ENCODE data around the gene LUC7L3.

Gene LUC7L3

DNA sequence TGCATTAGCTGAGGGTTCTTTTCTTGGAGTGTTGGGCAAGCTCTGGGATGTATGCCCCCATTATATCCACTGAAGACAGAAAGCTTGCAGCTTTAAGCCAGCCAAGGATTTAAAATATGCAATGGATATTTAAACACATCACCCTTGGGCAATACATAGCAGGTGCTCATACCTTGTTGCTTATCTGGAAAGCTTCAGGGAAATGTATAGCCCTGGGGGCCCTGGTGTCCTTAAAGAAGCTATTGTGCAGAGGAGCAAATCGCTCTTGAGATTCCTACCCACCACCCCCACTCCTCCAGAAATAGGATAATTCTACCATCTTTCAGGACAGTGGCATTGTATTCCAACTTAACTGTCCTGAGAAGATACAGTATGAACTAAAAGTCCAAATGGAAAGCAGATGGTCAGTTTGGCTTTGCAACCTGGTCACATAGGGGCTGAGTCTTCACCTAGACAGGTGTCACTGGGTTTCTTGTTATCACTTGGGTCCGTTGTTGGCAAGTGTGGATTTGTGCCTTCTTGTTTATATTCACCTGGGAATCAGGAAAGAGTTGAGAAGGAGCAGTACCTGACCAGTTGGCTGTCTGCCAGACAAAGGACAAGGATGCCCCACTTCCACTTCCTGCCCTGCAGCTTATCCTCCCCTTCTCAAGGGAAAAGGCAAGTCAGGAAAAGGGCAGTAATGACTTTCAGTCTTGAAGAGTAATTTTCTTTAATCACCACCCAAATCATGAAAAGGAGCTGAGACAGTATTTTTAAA is 44.5 kb downstream of the LUC7L3 start:
- DNase-seq = no peak

DNA sequence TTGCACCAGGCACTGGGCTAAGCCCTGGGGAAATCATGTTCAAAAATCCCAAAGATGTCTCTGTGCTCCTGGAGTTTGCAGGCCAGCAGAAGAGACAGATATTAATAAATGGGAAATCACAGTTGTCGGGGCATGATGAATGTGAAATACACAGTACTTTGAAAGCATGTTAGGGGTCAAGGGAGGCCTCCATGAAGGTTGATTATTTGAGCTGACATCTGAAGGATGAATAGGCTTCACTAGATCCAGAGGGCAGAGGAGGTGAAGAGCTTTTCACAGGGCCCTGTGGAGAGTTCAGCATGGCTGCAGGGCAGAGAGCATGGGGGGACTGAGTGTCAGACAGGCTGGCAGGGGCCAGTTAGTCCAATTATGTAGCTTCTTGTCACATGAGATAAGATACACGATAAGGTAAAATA is 45.3 kb downstream of the LUC7L3 start:
- DNase-seq = no peak

DNA sequence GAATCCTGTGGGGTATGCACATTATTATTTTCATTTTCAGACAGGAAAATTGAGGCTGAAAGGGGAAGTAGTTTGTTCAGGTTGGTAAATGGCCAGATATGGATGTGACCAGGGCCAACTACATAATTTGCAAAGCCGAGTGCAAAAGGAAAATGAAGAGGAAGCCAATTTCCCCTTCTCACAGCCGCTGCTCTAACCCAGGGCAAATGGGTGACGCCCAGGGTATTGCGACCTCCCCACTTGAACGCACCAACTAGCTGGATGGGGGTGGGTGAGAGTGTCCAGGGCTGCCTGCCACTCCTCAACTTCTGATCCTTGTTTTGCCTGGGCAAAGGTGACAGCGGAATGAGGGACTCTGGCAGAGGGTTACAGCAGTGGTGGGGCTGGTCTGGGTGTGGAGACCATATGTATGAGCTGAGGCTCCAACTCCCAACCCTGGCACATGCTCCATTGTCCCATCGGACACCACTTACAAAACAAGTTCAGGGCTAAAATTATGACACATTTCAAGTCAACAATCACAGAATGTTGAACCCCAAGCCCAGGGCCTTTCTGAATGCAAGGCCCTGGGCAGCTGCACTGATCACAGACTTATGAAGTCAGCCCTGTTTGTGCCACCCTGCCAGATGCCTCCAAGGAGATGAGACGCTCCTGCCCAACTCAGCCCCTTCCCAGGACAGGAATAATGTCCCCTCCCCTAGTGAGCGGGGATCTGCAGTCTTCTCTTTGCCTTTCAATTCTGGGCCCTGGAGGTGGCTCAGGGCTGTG is 46.2 kb downstream of the LUC7L3 start:
- no peak for DNase-seq

DNA sequence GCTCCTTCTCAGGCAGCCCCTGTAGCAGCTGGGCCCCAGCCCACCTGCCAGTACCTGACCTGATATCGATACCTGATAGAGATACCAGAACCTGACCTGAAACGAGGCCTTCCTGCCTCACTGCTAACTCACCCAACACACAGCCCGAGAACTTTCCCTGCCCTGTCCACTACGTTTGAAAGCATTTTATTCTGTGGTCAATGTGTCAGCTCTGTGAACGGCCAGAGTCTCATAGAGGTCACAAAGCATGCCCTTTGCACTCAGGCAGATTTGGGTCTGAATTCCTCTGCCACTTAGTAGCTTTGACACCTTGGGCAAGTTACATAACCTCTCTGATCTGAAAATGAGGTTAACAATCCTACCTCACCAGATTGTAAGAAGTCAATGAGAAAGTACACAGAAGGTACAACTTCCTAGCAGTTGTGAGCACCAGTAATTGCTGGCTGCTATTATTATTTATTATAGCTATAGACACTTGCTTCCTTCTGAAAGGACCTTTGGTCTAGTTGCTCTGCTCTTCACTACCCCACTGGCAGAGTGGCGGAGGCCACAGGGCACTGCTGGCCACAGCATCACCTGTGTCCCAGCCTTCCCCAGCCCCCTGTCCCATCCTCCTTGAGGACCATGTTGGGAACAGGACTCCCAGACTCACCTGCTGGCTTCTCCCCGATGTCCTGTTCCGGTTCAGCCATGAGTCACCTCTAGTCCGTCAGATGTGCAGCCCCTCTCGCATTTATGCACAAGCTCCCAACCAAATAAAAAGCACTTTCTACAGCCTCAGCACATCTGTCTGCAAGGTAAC is 47.0 kb downstream of the LUC7L3 start:
- no peak for DNase-seq

DNA sequence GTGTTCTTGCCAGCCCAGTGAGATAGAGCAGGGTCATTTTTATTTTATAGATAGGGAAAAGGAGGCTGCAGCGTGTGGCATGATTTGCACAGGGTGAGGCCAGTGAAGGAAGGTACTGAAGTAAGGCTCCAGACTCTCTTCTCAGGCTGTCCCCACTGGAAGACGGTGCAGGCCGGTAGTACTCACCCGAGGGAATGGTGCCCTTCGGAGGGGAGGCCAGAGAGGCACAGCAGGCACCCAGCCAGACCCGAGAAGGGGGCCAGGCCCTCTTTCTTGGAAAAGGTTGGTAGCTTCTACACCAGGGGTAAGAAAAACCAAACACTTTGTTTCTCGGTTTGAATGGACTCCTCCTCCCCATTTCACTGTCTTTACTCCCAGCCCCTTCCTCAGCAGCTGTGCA is 47.6 kb downstream of the LUC7L3 start:
- no peak for DNase-seq

DNA sequence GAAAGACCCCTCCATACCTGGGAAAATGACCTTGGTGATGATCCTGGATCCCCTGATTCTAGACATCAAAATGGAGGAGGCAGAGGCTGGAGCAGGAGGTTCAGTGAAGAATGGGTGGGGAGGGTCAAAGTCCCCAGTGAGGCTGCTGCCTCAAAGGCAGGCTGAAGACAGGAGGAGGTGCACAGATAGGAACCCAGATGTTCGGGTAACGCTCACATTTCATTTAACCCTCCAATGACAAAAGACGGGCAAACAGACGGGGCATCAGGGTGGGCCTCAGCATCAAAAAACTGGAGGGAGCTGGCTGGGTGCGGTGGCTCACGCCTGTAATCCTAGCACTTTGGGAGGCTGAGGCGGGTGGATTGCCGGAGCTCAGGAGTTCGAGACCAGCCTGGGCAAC is 48.0 kb downstream of the LUC7L3 start, which contains the start of gene ANKRD40CL:
ANKRD40CL (minus strand) TSS at position 73 of the 400 bp plus-strand sequence. CDS start 605 bp downstream, outside the sequence.
- no peak for DNase-seq

DNA sequence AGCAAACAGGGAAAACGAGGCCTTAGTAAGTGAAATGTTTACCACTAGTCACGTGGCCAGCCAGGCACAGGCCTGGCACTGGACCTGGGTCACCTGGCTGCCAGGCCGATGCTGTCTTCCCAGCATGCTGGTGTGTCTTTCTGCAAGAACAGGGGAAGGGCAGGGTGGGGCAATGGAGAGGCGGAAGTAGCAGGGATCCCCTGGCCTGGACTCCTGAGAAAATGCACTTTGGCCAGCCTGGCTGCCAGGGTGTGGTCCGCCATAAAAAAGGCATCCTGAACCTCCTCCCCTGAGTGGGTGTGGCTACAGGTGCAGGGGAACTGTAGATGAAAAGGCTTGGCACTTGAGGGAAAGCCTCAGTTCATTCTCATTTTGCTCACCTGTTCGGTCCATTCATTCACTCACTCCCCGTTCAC is 49.0 kb downstream of the LUC7L3 start:
- no peak for DNase-seq

DNA sequence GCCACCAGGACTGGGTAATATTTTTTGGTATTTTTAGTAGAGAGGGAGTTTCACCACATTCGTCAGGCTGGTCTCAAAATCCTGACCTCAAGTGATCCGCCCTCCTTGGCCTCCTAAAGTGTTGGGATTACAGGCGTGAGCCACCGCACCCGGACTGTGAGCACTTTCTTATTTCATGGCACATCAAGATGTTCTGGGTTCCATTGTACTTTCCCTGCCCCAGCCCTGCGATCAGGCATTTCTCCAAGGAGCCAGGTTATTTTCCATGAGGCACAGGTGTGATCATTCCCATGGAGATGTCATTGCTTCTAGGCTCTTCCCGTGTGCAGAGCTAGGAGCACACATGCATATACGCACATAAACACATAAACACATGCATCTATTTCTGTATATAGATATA is 50.5 kb downstream of the LUC7L3 start:
- no peak for DNase-seq

DNA sequence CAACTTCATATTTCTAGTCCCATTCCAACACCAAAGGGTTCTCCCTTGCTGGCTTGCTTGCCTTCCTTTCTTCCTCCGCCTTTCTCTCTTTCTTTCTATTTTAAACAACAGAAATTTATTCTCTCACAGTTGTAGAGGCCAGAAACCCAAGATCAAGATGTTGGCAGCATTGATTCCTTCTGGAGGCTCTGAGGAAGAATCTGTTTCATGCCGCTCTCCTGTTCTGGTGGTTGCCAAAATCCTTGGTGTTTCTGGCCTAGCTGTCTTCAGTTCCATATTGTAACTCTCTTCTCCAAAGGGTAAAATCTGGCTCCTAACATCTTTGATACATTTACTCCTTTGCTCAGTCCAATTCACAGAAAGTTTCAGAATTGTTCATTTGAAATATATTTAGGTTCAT is 50.9 kb downstream of the LUC7L3 start:
- no peak for DNase-seq

DNA sequence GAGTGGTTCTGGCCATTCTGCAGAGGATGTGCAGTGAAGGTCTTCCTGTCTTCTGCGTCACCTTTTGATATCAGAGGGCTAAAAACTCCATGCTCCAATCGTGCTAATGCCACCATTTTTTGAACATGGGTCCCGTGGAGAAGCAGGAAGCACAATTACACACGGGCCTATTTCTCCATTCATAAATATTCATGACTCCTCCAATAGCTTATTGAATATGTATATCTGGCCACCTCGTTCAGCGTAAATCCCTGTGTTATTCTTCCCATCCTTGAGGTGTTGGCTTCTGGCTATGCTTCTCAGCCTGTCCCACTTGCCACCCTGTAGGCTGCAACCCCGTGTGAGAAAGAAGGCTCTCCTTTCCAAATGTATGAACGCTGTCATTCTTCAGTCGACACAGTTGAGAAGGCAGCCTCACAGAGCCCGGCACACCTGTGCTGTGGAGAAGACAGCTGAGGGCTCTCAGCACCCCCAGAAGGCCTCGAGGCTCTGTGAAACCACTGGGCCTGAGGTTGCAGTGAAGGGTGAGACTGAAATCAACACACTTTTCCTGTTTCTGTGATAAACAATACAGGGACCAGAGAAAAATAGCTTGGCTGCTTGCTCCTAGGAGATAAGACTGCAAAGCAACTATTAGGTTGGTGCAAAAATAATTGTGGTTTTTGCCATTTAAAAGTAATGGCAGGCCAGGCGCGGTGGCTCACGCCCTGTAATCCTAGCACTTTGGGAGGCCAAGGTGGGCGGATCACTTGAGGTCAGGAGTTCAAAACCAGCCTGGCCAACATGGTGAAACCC is 52.8 kb downstream of the LUC7L3 start:
- DNase-seq = no peak

DNA sequence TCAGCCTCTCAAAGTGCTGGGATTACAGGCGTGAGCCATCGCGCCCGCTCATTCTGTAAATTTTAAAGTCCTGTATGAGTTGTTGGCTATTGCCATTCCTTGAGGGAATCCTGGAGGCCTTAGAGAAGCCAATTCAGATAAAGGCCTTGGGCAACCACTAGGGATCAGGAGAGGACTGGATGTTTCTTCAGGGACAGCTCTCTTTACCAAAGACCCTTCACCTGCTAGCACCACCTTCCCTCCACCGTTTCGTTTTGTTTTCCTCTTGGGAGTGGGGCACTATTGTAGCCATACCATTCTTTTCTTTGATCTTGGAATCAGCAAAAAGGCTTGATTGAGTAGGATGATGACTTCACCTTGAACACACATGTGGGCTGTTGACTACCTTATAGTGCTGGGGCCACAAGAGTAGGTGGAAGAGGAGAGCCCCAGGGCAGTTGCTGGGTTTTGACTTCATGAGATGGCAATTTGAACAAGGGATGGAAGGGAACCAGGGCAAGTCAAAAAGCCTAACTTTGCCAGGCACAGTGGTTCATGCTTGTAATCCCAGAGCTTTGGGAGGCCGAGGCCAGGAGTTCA is 54.9 kb downstream of the LUC7L3 start:
- DNase-seq = no peak

DNA sequence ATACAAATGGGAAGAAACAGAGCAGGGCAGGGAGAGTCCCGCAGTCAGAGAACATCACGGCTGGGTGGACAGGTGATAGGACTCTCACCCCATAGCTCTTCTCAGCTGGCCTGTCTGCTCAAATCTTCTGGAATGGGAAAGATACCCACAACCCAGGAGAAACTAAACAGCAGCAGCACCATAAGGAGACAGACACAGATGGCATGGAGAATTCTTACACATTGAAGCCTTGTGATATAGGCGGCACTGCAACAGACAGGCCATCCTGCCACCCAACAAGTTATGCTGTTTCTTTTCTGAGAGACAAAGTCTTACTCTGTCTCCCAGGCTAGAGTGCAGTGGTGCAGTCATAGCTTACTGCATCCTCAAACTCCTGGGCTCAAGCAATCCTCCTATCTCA is 56.5 kb downstream of the LUC7L3 start:
- DNase-seq = no peak

DNA sequence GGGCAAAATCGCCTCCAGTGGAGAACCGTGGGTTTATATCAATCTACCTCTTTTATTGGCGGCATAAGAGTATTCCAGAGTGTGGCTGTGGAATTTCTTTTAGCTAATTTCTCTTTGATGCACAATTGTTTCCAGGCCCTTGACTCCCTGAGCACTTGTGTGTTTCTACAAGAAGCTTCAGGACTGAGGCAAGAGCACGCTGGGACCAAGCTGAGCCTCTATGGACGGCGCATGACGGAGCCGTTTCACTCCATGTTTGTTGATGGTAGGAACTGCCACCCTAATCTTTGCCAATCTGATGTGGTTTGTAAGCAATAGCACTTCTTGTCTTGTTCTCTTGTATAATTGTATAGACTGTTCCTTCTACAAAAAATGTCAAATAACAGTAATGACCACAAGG is 59.1 kb downstream of the LUC7L3 start:
- DNase-seq = no peak

DNA sequence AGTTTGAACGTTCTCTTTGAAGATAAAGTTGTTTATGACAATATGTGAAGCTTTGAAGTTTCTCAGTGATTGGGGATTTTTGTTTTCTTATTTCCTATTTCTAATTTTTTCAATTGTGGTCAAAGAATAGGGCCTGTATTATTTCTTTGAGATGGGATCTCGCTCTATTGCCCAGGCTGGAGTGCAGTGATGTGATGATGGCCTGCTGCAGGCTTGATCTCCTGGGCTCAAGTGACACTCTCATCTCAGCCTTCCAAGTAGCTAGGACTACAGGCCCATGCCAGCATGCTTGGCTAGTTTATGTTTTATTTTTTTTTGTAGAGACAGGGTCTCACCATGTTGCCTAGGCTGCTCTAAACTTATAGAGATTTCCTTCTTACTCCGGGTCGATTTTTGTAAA is 59.6 kb downstream of the LUC7L3 start:
- no peak for DNase-seq

DNA sequence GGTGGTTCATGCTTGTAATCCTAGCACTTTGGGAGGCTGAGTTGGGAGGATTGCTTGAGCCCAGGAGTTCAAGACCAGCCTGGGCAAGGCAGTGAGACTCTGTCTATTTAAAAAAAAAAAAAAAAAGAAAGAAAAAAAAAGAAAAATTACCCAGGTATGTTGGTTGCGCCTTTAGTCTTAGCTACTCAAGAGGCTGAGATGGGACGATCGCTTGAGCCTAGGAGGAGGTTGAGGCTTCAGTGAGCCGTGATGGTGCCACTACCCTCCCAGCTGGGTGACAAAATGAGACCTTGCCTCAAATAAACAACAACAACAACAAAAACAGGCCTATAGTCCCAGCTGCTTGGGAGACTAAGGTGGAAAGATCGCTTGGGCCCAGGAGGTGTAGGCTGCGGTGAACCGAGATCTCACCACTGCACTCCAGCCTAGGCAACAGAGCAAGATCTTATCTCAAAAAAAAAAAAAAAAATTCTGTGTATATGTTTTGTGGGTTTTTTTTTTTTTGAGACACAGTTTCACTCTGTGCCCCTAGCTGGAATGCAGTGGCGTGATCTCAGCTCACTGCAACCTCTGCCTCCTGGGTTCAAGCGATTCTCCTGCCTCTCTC is 60.4 kb downstream of the LUC7L3 start:
- DNase-seq = no peak

DNA sequence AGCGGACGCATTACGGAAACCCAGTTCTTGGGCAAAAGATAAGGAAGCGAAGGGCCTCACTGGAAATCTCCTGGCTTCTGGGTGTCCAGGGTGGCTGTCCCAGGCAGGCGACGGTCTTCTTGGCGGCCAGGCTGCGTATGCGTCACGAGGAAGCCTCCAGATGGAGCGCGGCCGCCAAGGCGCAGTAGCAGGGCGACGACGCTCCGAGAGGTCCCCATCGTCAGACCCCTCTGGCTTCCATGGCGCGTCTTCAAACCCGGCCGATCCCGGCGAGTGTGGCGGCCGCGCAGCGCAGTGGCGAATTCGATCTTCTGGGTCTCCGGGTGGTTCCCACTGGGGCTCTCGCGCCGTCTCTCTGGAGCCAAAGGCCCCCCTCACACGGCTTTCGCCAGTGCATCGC is 61.8 kb downstream of the LUC7L3 start:
- DNase-seq = no peak

DNA sequence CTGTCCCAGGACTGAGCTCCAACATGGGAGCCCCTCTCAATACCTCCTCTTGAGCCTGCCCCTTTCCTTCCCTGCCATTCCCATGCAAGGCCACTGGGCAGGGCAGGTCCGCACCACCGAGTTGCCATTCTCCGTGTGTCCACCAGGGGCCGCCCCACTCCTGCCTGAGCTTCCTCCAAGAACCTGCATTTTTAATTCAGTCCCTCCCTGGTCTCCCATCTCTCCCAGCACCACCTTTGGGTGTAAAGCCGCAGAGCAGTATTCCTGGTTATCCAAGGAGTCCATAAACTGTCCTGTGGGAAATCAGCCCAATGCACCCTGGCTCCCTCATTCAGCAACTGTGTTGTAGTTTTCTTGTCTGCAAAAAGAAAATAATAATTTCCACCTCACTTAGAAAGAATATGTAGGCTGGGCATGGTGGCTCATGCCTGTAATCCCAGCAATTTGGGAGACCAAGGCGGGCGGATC is 63.8 kb downstream of the LUC7L3 start:
- DNase-seq = peak; percentile 72

DNA sequence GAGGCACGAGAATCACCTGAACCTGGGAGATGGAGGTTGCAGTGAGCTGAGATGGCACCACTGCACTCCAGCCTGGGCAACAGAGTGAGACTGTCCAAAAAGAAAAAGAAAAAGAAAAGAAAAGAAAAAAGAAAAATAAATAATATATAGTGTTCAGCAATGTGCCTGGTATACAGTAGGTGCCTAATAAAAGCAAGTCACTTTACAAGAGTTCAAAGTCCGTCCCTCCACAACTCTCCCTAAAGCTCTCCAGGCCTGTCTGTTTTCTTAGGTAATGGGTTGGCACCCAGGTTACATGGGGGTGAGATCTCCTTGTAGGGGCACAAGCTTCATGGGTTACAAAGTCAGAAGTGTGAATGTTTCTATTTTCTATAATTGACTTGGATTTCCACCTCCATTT is 64.5 kb downstream of the LUC7L3 start:
- no peak for DNase-seq

DNA sequence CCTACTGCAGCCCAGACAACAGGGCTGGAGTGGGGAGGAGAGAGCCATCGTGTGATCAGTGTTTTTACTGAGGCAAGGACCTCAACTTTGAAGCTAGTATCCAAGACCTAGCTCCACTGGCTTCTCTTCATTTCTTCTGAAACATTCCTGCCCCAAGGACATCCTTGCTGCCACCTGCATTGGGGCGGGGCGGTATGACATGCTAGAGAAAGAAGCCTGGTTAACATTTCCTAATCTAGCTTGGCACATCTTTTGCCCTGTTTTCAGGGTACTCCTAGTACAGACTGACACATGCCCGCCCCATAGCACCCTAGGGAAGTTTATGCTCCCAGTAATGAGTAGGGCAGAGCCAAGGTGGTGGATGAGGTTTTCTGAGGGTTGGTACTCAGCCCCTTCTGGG is 65.7 kb downstream of the LUC7L3 start:
- DNase-seq = no peak

DNA sequence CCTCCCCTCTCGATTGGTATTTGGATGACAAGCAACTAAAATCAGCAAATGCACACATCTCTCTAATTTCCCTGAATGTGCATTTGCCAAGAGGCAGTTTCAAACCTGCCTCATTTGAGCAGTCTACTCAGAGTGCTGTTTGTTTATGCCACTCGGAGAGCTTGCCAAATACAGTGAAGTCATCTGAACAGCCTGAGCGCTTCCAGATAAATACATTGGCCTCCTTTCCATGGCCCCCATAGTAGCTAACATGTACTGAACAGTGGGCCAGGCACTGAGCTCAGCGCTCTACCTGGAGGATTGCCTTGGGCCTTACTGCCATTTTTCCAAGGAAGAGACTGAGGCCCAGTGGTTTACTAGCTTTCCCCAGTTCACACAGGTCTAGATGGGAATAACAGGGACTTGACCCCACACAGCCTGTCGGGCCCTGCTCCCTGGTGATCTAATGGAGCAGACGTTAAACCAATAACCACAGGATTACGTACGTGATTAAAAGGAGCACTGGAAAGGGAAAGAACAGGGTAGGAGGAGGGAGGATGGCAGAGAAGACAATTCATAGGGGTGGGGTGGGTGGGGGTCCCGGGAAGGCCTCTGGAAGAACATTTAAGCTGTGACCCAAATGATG is 66.7 kb downstream of the LUC7L3 start:
- DNase-seq = no peak

DNA sequence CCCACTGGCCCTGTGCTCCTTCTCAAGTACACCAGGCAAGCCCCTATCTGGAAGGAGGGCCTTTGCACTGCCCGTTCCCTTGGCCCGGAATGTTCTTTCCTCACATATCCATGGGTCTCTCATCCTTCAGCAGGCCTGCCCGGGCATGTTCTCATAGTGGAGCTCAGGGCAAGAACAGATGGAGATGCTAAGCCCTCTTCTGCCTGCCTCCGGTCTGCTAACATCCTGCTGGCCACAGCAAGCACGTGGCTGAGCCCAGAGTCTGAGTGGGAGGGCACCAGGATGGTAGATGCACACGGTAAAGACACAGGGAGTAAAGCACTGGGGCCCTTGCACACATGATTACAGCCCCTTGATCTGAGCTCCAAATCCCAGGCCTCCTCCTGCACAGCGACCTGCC is 67.7 kb downstream of the LUC7L3 start:
- no peak for DNase-seq

Measured in T1000 (cell line).